PC-9 (cell line): ENCODE results near the gene TTC38.

Source experiments
- CTCF ChIP-seq: fragments of 200-600 bp; sonication (generic); conservative IDR thresholded peaks from 2 replicates; pipeline ENCODE4 v1.6.1; 2017; ENCODE audit warnings: mixed run types, antibody characterized with exemption, mild to moderate bottlenecking, moderate library complexity
- EZH2 ChIP-seq: fragments of 200-600 bp; sonication (generic); IDR thresholded peaks from 2 replicates; pipeline ENCODE4 v1.8.0; 2017; ENCODE audit warnings: antibody characterized with exemption, low read depth

GRCh38 chr22:46273432-46274148 is 5.8 kb downstream of the TTC38 start:
- no peak for TF ChIP-seq CTCF
- no peak for TF ChIP-seq EZH2
